SK-N-SH (cell line): ENCODE results near the gene MDM4. TPM values are rescaled to one million over a fixed set of nuclear protein-coding genes. Genes with fewer than 3 reads are reported as not detected.

Source experiments
- CTCF ChIA-PET: fragments of 300-600, 350-600 bp; formaldehyde crosslinking; extraction: SDS; loops from one replicate; lab custom pipeline; 2021; lab: Yijun Ruan, JAX
- POLR2A ChIA-PET: fragments of 350-600 bp; sonication (Branson Sonifier 250); formaldehyde crosslinking; extraction: SDS; loops from one replicate; lab custom pipeline; 2020; ENCODE audit warnings: antibody characterized with exemption, inconsistent platforms; lab: Yijun Ruan, JAX
- DNase-seq: peaks from one replicate; pipeline ENCODE4 v3.0.0; 2012
- H2AFZ ChIP-seq: fragments of 200-600 bp; sonication (generic); 2 replicates; pipeline ENCODE4 v1.8.1; 2016; ENCODE audit warnings: antibody characterized with exemption, mild to moderate bottlenecking, low read depth
- H3F3A ChIP-seq: fragments of 200-600 bp; sonication (generic); replicated peaks from 2 replicates; pipeline ENCODE3; 2016; ENCODE audit warnings: antibody characterized with exemption, mild to moderate bottlenecking; ENCODE audit not compliant: insufficient read depth
- H3K27ac ChIP-seq, 2 experiments: fragments of 200-500 bp in 1 of 2; fragments of 200-600 bp in 1 of 2; sonication (Bioruptor generic) in 1 of 2; sonication (generic), shearing (Covaris generic) in 1 of 2; 2 replicates each; pipeline versions ENCODE4 v1.5.1 to v1.6.1; 2014 to 2016; ENCODE audit warnings: low read depth in 2 of 2, inconsistent platforms in 1 of 2, low read length in 1 of 2, mild to moderate bottlenecking in 1 of 2, mixed read lengths in 1 of 2
- H3K27me3 ChIP-seq: fragments of 200-600 bp; sonication (generic), shearing (Covaris generic); 2 replicates; pipeline ENCODE4 v1.6.1; 2016; ENCODE audit warnings: mixed run types; ENCODE audit not compliant: insufficient read depth
- H3K36me3 ChIP-seq, 2 experiments: fragments of 200-500 bp in 1 of 2; fragments of 200-600 bp in 1 of 2; sonication (Bioruptor generic) in 1 of 2; sonication (generic) in 1 of 2; replicated peaks in 1 of 2; 2 replicates each; pipeline versions ENCODE3 to v1.5.1; 2014 to 2016; ENCODE audit warnings: low read length in 1 of 2, mild to moderate bottlenecking in 1 of 2; ENCODE audit not compliant: insufficient read depth in 2 of 2, control insufficient read depth in 1 of 2
- H3K4me1 ChIP-seq, 2 experiments: fragments of 200-500 bp in 1 of 2; fragments of 200-600 bp in 1 of 2; sonication (Bioruptor generic) in 1 of 2; sonication (generic), shearing (Covaris generic) in 1 of 2; 2 replicates each; pipeline versions ENCODE4 v1.5.1 to v1.6.1; 2014 to 2016; ENCODE audit warnings: low read depth in 1 of 2, low read length in 1 of 2, mixed run types in 1 of 2; ENCODE audit not compliant: insufficient read depth in 2 of 2, control insufficient read depth in 1 of 2
- H3K4me2 ChIP-seq: fragments of 200-600 bp; sonication (generic), shearing (Covaris generic); 2 replicates; pipeline ENCODE4 v1.6.1; 2017; ENCODE audit warnings: mixed run types
- H3K4me3 ChIP-seq, 2 experiments: fragments of 200-500 bp in 1 of 2; fragments of 200-600 bp in 1 of 2; sonication (Bioruptor generic) in 1 of 2; sonication (generic), shearing (Covaris generic) in 1 of 2; 2 replicates each; pipeline versions ENCODE4 v1.5.1 to v1.8.1; 2014 to 2016; ENCODE audit warnings: low read depth in 2 of 2, inconsistent platforms in 1 of 2, low read length in 1 of 2, mild to moderate bottlenecking in 1 of 2, mixed read lengths in 1 of 2, moderate library complexity in 1 of 2
- H3K79me2 ChIP-seq: fragments of 200-600 bp; sonication (generic); 2 replicates; pipeline ENCODE4 v1.8.1; 2017; ENCODE audit warnings: mild to moderate bottlenecking; ENCODE audit not compliant: insufficient read depth
- H3K9ac ChIP-seq: fragments of 200-600 bp; sonication (generic); 2 replicates; pipeline ENCODE4 v1.6.1; 2017; ENCODE audit warnings: mixed run types
- H3K9me2 ChIP-seq: fragments of 200-600 bp; sonication (generic); 2 replicates; pipeline ENCODE4 v1.6.1; 2017; ENCODE audit warnings: mixed run types
- H3K9me3 ChIP-seq: fragments of 200-600 bp; sonication (generic); 2 replicates; pipeline ENCODE4 v1.6.1; 2017; ENCODE audit warnings: mixed run types, mild to moderate bottlenecking, moderate library complexity
- H4K20me1 ChIP-seq: fragments of 200-600 bp; sonication (generic); 2 replicates; pipeline ENCODE4 v1.6.1; 2017; ENCODE audit warnings: mild to moderate bottlenecking, mixed run types; ENCODE audit not compliant: insufficient read depth
- EP300 ChIP-seq, 2 experiments: IDR thresholded peaks; 2 replicates each; pipeline versions ENCODE4 v1.4.0 to v1.6.1; 2012; ENCODE audit warnings: borderline replicate concordance in 1 of 2, low read depth in 1 of 2, low read length in 1 of 2
- EZH2phosphoT487 ChIP-seq: fragments of 200-600 bp; sonication (generic); IDR thresholded peaks from 2 replicates; pipeline ENCODE4 v1.6.1; 2017; ENCODE audit warnings: low read depth, mixed run types, mild to moderate bottlenecking, antibody characterized with exemption, moderate library complexity, borderline replicate concordance
- FOSL2 ChIP-seq: IDR thresholded peaks from 2 replicates; pipeline ENCODE4 v1.4.0; 2012; ENCODE audit warnings: low read depth, mild to moderate bottlenecking, moderate library complexity, borderline replicate concordance
- FOXM1 ChIP-seq: IDR thresholded peaks from 2 replicates; pipeline ENCODE4 v1.4.0; 2012; ENCODE audit warnings: low read depth, mild to moderate bottlenecking
- MEF2A ChIP-seq: IDR thresholded peaks from 2 replicates; pipeline ENCODE4 v1.4.0; 2012; ENCODE audit warnings: low read depth, borderline replicate concordance
- RAD21 ChIP-seq: IDR thresholded peaks from 2 replicates; pipeline ENCODE4 v1.6.1; 2012; ENCODE audit warnings: mild to moderate bottlenecking, low read length
- RCOR1 ChIP-seq: fragments of 150-350 bp; IDR thresholded peaks from 2 replicates; pipeline ENCODE4 v1.6.1; 2017; ENCODE audit warnings: antibody characterized with exemption, low read length
- REST ChIP-seq: IDR thresholded peaks from 2 replicates; pipeline ENCODE4 v1.6.1; 2012; ENCODE audit warnings: mild to moderate bottlenecking, low read depth, low read length, moderate library complexity
- ZBTB33 ChIP-seq: IDR thresholded peaks from 2 replicates; pipeline ENCODE4 v1.4.0; 2012; ENCODE audit warnings: low read depth, borderline replicate concordance
- WGBS: methylation state at CpG from one replicate; pipeline ENCODE4 v1.1.6; 2017; ENCODE audit warnings: low lambda C conversion rate; 5-methylcytosine and 5-hydroxymethylcytosine counted together
- polyA plus RNA-seq, 3 experiments: library from polyadenylated mRNA; depleted of rRNA; stranded (reverse); fragments of >200 nt; gene quantifications; 2 replicates each; pipeline ENCODE4 v1.2.3, GENCODE V29; 2012
- TF ChIP-seq, protein P1 (sequence below): fragments of 200-600 bp; sonication (generic); IDR thresholded peaks from 2 replicates; pipeline ENCODE4 v1.6.1; 2017; ENCODE audit warnings: antibody characterized with exemption, mild to moderate bottlenecking, moderate library complexity
- TF ChIP-seq, protein P2 (sequence below): IDR thresholded peaks from 2 replicates; pipeline ENCODE4 v1.4.0; 2012; ENCODE audit warnings: low read depth, borderline replicate concordance

Gene MDM4
- polyA plus RNA-seq, 1 of the 3 experiments (the other 2 are of a cell fraction): 6.2 TPM

GRCh38 chr1:204588826-204589225 is 72.6 kb downstream of the MDM4 start:
- peaks cover 14 to 15% of the 10 kb centered on the region in 2 experiments; a peak in 2 of 4 replicates for H3K4me1 ChIP-seq
- no peak for DNase-seq
- H2AFZ ChIP-seq: no peak overlapping the region
- CTCF ChIA-PET: interaction anchor here (1.0 to 3.2 kb wide), 7 partner anchors 23 to 218 kb away, joined by 3 to 14 read pairs (median 3); no protein-coding TSS in a partner anchor
- H3K4me3 ChIP-seq: no peak overlapping the region
- H3F3A ChIP-seq: peaks cover 8% of the 10 kb centered on the region
- no peaks in the 10 kb centered on the region for H3K9me3 ChIP-seq
- no peaks in the 10 kb centered on the region for H3K9me2 ChIP-seq
- no peak overlapping the region for H3K4me2 ChIP-seq
- H3K36me3 ChIP-seq: no peaks in the 10 kb centered on the region
- no peak overlapping the region for H3K27ac ChIP-seq
- H3K79me2 ChIP-seq: no peaks in the 10 kb centered on the region
- H3K9ac ChIP-seq: no peak overlapping the region
- WGBS: 78% methylated on average over 5 of the region's 5 CpGs
- TF ChIP-seq RCOR1 (no peak), EZH2phosphoT487 (no peak), MEF2A (no peak), FOXM1 (no peak), ZBTB33 (no peak), EP300 (IDR thresholded peaks at IDR 0.05; ENCODE audit: borderline replicate concordance in 1 of 2, low read depth in 1 of 2, low read length in 1 of 2) (no peak)
- TF ChIP-seq, protein P1, sequence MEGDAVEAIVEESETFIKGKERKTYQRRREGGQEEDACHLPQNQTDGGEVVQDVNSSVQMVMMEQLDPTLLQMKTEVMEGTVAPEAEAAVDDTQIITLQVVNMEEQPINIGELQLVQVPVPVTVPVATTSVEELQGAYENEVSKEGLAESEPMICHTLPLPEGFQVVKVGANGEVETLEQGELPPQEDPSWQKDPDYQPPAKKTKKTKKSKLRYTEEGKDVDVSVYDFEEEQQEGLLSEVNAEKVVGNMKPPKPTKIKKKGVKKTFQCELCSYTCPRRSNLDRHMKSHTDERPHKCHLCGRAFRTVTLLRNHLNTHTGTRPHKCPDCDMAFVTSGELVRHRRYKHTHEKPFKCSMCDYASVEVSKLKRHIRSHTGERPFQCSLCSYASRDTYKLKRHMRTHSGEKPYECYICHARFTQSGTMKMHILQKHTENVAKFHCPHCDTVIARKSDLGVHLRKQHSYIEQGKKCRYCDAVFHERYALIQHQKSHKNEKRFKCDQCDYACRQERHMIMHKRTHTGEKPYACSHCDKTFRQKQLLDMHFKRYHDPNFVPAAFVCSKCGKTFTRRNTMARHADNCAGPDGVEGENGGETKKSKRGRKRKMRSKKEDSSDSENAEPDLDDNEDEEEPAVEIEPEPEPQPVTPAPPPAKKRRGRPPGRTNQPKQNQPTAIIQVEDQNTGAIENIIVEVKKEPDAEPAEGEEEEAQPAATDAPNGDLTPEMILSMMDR: no peak
- TF ChIP-seq, protein P2, sequence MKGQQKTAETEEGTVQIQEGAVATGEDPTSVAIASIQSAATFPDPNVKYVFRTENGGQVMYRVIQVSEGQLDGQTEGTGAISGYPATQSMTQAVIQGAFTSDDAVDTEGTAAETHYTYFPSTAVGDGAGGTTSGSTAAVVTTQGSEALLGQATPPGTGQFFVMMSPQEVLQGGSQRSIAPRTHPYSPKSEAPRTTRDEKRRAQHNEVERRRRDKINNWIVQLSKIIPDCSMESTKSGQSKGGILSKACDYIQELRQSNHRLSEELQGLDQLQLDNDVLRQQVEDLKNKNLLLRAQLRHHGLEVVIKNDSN: no peak
- POLR2A ChIA-PET: no interaction called here
- no peaks in the 10 kb centered on the region for H4K20me1 ChIP-seq
- H3K27me3 ChIP-seq: no peaks in the 10 kb centered on the region

GRCh38 chr1:204589409-204590038 is 73.3 kb downstream of the MDM4 start:
- no peak for TF ChIP-seq RAD21
- TF ChIP-seq ZBTB33: no peak
- TF ChIP-seq FOSL2: no peak
- no peak for TF ChIP-seq REST
- TF ChIP-seq, all 33 proteins: peak for 0
- DNase-seq: no peak
- CTCF ChIA-PET: interaction anchor here (0.7 to 3.2 kb wide), 5 partner anchors 30 to 427 kb away, joined by 3 to 14 read pairs (median 3); no protein-coding TSS in a partner anchor

More at GRCh38 chr1:204589409-204590038, 73.3 kb downstream of the MDM4 start:
- H3K9me2 ChIP-seq: no peaks in the 10 kb centered on the region
- H3K4me2 ChIP-seq: no peak overlapping the region
- no peaks in the 10 kb centered on the region for H3K27me3 ChIP-seq
- no peak overlapping the region for H3K4me3 ChIP-seq
- H4K20me1 ChIP-seq: no peaks in the 10 kb centered on the region
- WGBS: 82% methylated on average over 8 of the region's 8 CpGs
- no peaks in the 10 kb centered on the region for H3K79me2 ChIP-seq
- peaks cover 9 to 14% of the 10 kb centered on the region in 2 experiments; a peak in 2 of 4 replicates for H3K4me1 ChIP-seq
- H3K27ac ChIP-seq: no peak overlapping the region
- POLR2A ChIA-PET: no interaction called here
- no peak overlapping the region for H3K9ac ChIP-seq
- peaks cover 8% of the 10 kb centered on the region for H3F3A ChIP-seq
- H3K9me3 ChIP-seq: no peaks in the 10 kb centered on the region
- no peak overlapping the region for H2AFZ ChIP-seq
- H3K36me3 ChIP-seq: no peaks in the 10 kb centered on the region
